AG09319 (cell line): Measurements from ENCODE around the gene SMPD3.

Source experiments
- DNase-seq: peaks from one replicate; pipeline ENCODE4 v3.0.0-alpha.2; 2010; ENCODE audit warnings: low read depth; ENCODE audit errors: extremely low read depth
- TF ChIP-seq, protein P1 (sequence below): IDR thresholded peaks from 2 replicates; pipeline ENCODE4 v1.5.1; 2011; ENCODE audit warnings: low read depth, mild to moderate bottlenecking, inconsistent platforms, low read length, moderate library complexity

SMPD3 gene

DNA sequence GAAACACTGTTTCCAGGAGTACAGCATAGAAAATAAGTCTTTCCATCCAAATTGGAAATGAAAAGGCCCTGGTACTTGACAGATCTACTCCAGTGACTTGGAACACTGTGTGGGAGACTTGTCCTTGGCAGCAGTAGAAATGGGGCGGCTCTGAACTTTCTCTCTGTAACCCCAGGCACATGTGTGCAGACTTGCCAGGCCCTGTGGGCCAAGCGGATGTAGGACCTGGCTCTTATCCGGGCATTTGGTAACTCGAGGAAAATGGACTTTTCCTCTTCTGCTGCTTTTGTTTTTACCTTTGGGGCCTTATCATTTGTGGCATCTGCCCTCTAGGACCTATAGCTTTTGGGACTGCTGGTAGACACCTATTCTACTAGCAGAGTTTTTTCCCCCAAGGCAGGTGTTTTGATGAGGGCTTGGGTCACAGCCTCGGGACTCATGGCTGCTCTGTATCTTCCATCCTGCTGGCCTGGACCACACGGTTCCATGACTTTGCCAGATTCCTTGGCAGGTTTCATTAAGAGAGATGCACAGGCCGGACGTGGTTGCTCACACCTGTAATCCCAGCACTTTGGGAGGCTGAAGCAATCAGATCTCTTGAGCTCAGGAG lies 43.5 kb downstream of the SMPD3 start:
- no peak for DNase-seq
- TF ChIP-seq, protein P1, sequence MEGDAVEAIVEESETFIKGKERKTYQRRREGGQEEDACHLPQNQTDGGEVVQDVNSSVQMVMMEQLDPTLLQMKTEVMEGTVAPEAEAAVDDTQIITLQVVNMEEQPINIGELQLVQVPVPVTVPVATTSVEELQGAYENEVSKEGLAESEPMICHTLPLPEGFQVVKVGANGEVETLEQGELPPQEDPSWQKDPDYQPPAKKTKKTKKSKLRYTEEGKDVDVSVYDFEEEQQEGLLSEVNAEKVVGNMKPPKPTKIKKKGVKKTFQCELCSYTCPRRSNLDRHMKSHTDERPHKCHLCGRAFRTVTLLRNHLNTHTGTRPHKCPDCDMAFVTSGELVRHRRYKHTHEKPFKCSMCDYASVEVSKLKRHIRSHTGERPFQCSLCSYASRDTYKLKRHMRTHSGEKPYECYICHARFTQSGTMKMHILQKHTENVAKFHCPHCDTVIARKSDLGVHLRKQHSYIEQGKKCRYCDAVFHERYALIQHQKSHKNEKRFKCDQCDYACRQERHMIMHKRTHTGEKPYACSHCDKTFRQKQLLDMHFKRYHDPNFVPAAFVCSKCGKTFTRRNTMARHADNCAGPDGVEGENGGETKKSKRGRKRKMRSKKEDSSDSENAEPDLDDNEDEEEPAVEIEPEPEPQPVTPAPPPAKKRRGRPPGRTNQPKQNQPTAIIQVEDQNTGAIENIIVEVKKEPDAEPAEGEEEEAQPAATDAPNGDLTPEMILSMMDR = no peak

DNA sequence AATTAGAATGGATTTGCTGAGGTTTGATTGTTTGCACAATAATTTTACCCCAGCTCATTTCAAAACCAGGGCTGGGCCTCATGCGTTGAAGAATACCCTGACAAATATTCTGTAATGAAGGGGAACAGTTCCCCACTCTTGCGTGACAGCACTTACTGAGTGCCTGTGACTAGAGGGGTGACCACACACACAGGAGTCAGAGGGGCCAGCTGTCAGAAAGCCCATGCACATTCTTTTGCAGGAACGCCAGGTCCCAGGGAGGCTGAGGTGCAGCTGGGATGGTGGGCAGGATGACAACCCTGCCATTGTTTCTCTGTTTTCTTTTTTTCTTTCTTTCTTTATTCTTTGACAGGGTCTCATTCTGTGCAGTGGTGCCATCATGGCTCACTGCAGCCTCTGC lies 44.6 kb downstream of the SMPD3 start:
- TF ChIP-seq, protein P1 = no peak
- no peak for DNase-seq

DNA sequence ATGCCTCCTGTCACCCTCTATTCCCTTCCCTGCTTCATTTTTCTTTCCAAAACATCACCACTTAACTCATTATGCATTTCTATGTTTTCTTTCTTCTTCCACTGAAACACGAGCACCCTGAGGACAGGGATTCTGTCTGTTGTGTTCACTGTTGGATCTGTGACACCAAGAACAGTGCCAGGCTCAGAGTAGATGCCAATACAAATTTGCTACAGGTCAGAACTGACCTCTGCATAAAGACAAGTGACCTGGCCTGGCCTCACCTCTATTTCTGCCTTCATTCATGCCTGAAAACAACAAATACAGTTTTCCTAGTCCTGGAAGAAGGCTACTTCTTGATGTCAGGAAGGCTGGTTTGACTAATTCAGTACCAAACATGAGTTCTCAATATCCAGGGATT lies 45.1 kb downstream of the SMPD3 start:
- TF ChIP-seq, protein P1 = no peak
- DNase-seq = no peak

DNA sequence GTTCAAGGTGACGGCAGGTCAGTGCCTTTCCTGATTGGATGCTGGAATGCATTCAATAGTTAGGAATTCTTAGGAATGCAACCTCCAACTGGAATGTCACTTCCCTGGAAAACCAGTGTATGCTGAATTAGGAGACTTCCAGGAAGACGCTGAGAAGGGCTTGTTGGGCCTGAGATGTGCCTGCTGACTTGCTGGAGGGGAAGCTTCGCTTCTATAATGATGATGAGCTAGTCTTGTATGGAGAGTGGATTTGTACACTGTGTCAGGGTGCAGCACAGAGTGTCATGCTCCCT lies 45.6 kb downstream of the SMPD3 start:
- DNase-seq = no peak
- TF ChIP-seq, protein P1 = no peak

DNA sequence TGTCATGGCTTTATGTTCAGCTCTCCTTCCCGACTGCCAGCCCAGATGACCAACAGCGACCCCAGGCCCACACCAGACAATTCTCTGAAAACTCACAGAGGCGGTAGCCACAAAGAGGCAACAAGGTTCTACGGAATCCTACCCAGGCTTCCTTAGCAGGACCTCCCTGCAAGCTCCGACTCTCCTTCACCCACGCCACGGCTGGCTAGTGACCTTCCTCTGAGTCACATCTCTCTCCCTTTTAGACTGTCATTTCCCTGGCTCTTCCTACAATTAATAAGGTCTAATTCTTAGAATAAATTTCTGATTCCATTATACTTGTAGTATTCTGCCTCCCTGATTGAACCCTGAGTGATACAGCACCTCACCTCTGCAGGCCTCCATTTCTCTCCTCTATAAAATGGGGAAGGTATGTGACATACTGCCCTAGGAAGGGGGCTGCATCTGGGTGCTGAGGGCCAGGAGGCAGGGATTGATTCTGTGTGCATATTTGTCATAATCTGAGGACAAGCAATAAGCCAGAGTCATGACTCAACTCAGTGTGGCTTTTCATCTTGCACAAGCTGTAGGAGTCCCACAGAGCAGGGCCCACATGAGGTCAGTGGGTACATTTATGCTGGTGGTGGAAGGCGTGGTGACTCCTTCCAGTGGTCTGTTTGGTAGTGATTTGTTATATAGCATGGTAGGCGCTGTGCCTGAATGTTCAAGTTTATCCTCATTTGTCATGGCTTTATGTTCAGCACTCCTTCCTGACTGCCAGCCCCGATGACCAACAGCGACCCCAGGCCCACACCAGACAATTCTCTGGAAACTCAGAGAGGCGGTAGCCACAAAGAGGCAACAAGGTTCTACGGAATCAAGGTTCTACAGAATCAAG lies 46.2 kb downstream of the SMPD3 start:
- TF ChIP-seq, protein P1 = no peak
- DNase-seq = no peak

DNA sequence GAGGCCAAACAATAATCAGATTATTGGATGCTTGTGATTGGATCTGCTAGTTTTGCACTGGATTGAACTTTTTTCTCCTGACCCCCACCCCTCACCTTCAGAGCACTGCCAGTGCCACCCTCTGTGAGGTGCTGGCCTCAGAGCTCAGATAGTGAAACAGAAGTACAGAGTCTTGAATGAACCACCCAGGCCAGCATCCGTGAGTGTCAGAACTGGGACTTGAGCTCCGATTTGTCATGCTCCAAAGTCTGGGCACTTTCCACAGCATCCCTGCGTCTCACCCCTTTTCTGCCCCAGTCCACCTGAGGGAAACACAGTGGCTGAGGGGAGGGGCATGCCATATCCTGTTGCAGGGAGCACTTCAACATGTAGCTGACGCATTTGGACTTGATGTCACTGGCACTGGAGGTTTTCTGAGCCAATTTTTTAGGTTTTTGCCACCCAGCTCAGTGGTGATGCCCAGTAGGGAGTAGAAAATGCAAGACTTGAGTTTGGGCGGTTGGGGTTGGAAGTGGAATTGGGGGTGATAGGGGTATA lies 47.3 kb downstream of the SMPD3 start:
- TF ChIP-seq, protein P1 = no peak
- DNase-seq = no peak
